IMR-90 (cell line): ENCODE data around the gene CMIP. TPM values are rescaled to one million over a fixed set of nuclear protein-coding genes. Genes with fewer than 3 reads are reported as not detected.

ENCODE experiments used
- ATAC-seq: fragments of 200-7000 bp; cut with Tn5 transposase; 2 replicates; pipeline ENCODE4 v1.9.1; 2020; ENCODE audit warnings: low read depth, mild to moderate bottlenecking, moderate library complexity
- BruUV-seq: library from RNA; stranded (reverse); fragments of 400-500 nt; replicated peaks from 2 replicates; lab custom pipeline; 2021; lab: Mats Ljungman, UMichigan
- CTCF ChIA-PET: fragments of 300-600 bp; formaldehyde crosslinking; extraction: SDS; loops from one replicate; lab custom pipeline; 2021; ENCODE audit warnings: antibody characterized with exemption; lab: Yijun Ruan, JAX
- POLR2A ChIA-PET: fragments of 300-600 bp; sonication (Branson Sonifier 250); formaldehyde crosslinking; loops from one replicate; lab custom pipeline; 2022; ENCODE audit warnings: antibody characterized with exemption; ENCODE audit not compliant: unreplicated experiment; lab: Charles Lee
- DNase-seq: peaks from one replicate; pipeline ENCODE4 v3.0.0; 2013
- H2AFZ ChIP-seq: replicated peaks from 2 replicates; pipeline ENCODE3; 2013; ENCODE audit warnings: low read length, mild to moderate bottlenecking; ENCODE audit not compliant: poor library complexity
- H2AK5ac ChIP-seq: 2 replicates; pipeline ENCODE4 v1.6.1; 2013; ENCODE audit warnings: low read depth, low read length, inconsistent platforms
- H2AK9ac ChIP-seq: replicated peaks from 2 replicates; pipeline ENCODE3; 2013; ENCODE audit warnings: mild to moderate bottlenecking, low read depth, low read length, moderate library complexity; ENCODE audit not compliant: poor library complexity
- H2BK120ac ChIP-seq: 2 replicates; pipeline ENCODE4 v1.6.1; 2013; ENCODE audit warnings: low read depth, low read length, inconsistent platforms
- H2BK15ac ChIP-seq: 3 replicates; pipeline ENCODE4 v1.6.1; 2013; ENCODE audit warnings: low read depth, low read length, inconsistent platforms
- H2BK20ac ChIP-seq: 2 replicates; pipeline ENCODE4 v1.6.1; 2013; ENCODE audit warnings: low read depth, mild to moderate bottlenecking, inconsistent platforms, low read length, moderate library complexity
- H2BK5ac ChIP-seq: 2 replicates; pipeline ENCODE4 v1.6.1; 2013; ENCODE audit warnings: mild to moderate bottlenecking, low read depth, low read length, inconsistent platforms; ENCODE audit not compliant: poor library complexity, severe bottlenecking
- H3K14ac ChIP-seq: replicated peaks from 2 replicates; pipeline ENCODE4 v1.6.1; 2013; ENCODE audit warnings: low read depth, low read length, inconsistent platforms
- H3K18ac ChIP-seq: 2 replicates; pipeline ENCODE4 v1.6.1; 2013; ENCODE audit warnings: low read depth, low read length, control low read depth
- H3K23ac ChIP-seq: 2 replicates; pipeline ENCODE4 v1.6.1; 2013; ENCODE audit warnings: low read depth, low read length, inconsistent platforms
- H3K27ac ChIP-seq: 2 replicates; pipeline ENCODE4 v1.5.1; 2013; ENCODE audit warnings: mild to moderate bottlenecking, control low read depth, low read length; ENCODE audit not compliant: insufficient read depth
- H3K27me3 ChIP-seq: 2 replicates; pipeline ENCODE4 v1.6.1; 2013; ENCODE audit warnings: low read length; ENCODE audit not compliant: control insufficient read depth, insufficient read depth
- H3K36me3 ChIP-seq: 2 replicates; pipeline ENCODE4 v1.6.1; 2013; ENCODE audit warnings: low read length, mixed read lengths; ENCODE audit not compliant: control insufficient read depth, insufficient read depth
- H3K4ac ChIP-seq: 2 replicates; pipeline ENCODE4 v1.6.1; 2013; ENCODE audit warnings: low read depth, low read length, inconsistent platforms
- H3K4me1 ChIP-seq: 2 replicates; pipeline ENCODE4 v1.6.1; 2013; ENCODE audit warnings: low read length, mixed read lengths; ENCODE audit not compliant: control insufficient read depth, insufficient read depth
- H3K4me2 ChIP-seq: 2 replicates; pipeline ENCODE4 v1.6.1; 2013; ENCODE audit warnings: low read depth, mild to moderate bottlenecking, control low read depth, low read length, moderate library complexity
- H3K4me3 ChIP-seq: 2 replicates; pipeline ENCODE4 v1.5.1; 2013; ENCODE audit warnings: low read depth, mild to moderate bottlenecking, control low read depth, low read length, moderate library complexity; ENCODE audit not compliant: insufficient read depth
- H3K56ac ChIP-seq: 2 replicates; pipeline ENCODE4 v1.6.1; 2013; ENCODE audit warnings: low read length, inconsistent platforms; ENCODE audit not compliant: insufficient read depth; ENCODE audit errors: extremely low read depth
- H3K79me1 ChIP-seq, 2 experiments: 2 replicates each; pipeline ENCODE4 v1.6.1; 2013; ENCODE audit warnings: low read length in 2 of 2, inconsistent platforms in 1 of 2, low read depth in 1 of 2
- H3K9ac ChIP-seq: 2 replicates; pipeline ENCODE4 v1.6.1; 2013; ENCODE audit warnings: low read depth, low read length, control low read depth
- H3K9me1 ChIP-seq: 2 replicates; pipeline ENCODE4 v1.6.1; 2013; ENCODE audit warnings: low read length, inconsistent platforms; ENCODE audit not compliant: insufficient read depth
- H3K9me3 ChIP-seq: 2 replicates; pipeline ENCODE4 v1.6.1; 2013; ENCODE audit warnings: low read length; ENCODE audit not compliant: control insufficient read depth, insufficient read depth
- H4K20me1 ChIP-seq: 2 replicates; pipeline ENCODE4 v1.6.1; 2013; ENCODE audit warnings: low read length, inconsistent platforms; ENCODE audit not compliant: insufficient read depth
- H4K5ac ChIP-seq: 2 replicates; pipeline ENCODE4 v1.6.1; 2013; ENCODE audit warnings: mild to moderate bottlenecking, low read depth, low read length, control low read depth
- H4K8ac ChIP-seq, 2 experiments: 2 replicates each; pipeline ENCODE4 v1.6.1; 2013; ENCODE audit warnings: low read depth in 2 of 2, low read length in 2 of 2, control low read depth in 1 of 2, inconsistent platforms in 1 of 2
- H4K91ac ChIP-seq: 2 replicates; pipeline ENCODE4 v1.6.1; 2013; ENCODE audit warnings: low read depth, low read length, inconsistent platforms; ENCODE audit not compliant: insufficient read depth
- BHLHE40 ChIP-seq: fragments of 150-350 bp; IDR thresholded peaks from 2 replicates; pipeline ENCODE4 v1.6.1; 2016; ENCODE audit warnings: mild to moderate bottlenecking, low read depth, low read length
- CEBPB ChIP-seq: IDR thresholded peaks from 2 replicates; pipeline ENCODE4 v1.6.1; 2012; ENCODE audit warnings: low read depth, low read length, improper control_type of control experiment
- CHD1 ChIP-seq: IDR thresholded peaks from 2 replicates; pipeline ENCODE4 v1.6.1; 2012; ENCODE audit warnings: low read depth, low read length, improper control_type of control experiment
- ELK1 ChIP-seq: fragments of 150-350 bp; IDR thresholded peaks from 2 replicates; pipeline ENCODE4 v1.6.1; 2016; ENCODE audit warnings: low read depth, mild to moderate bottlenecking, low read length, moderate library complexity, borderline replicate concordance
- FOS ChIP-seq: fragments of 150-350 bp; IDR thresholded peaks from 2 replicates; pipeline ENCODE4 v1.6.1; 2016; ENCODE audit warnings: low read depth, low read length
- MAFK ChIP-seq: IDR thresholded peaks from 2 replicates; pipeline ENCODE4 v1.6.1; 2012; ENCODE audit warnings: low read depth, low read length, improper control_type of control experiment
- MAZ ChIP-seq: IDR thresholded peaks from 2 replicates; pipeline ENCODE4 v1.6.1; 2012; ENCODE audit warnings: low read depth, mild to moderate bottlenecking, low read length, improper control_type of control experiment, moderate library complexity, borderline replicate concordance
- NFE2L2 ChIP-seq: fragments of 150-350 bp; IDR thresholded peaks from 2 replicates; pipeline ENCODE4 v1.6.1; 2016; ENCODE audit warnings: low read depth, mild to moderate bottlenecking, low read length
- POLR2A ChIP-seq: IDR thresholded peaks from 2 replicates; pipeline ENCODE4 v1.6.1; 2012; ENCODE audit warnings: mild to moderate bottlenecking, low read depth, low read length
- RFX5 ChIP-seq: IDR thresholded peaks from 2 replicates; pipeline ENCODE4 v1.8.0; 2012; ENCODE audit warnings: low read depth, mild to moderate bottlenecking, low read length, moderate library complexity
- SMC3 ChIP-seq: fragments of 150-350 bp; IDR thresholded peaks from 2 replicates; pipeline ENCODE4 v1.6.1; 2016; ENCODE audit warnings: low read depth, mild to moderate bottlenecking, antibody characterized with exemption, low read length, moderate library complexity
- WGBS, 2 experiments: methylation state at CpG; one replicate each; pipeline versions ENCODE4 v1.1.5 to v1.1.7; 2013; ENCODE audit warnings: missing lambda C conversion rate in 2 of 2; ENCODE audit not compliant: insufficient read length in 1 of 2; ENCODE audit errors: extremely low coverage in 2 of 2; 5-methylcytosine and 5-hydroxymethylcytosine counted together
- dilution Hi-C: fragments of 300-500 bp; cut with HindIII; formaldehyde crosslinking; loops from one replicate; pipeline ENCODE4 v1.14.3; 2018; ENCODE audit warnings: low sequenced_read_pairs; ENCODE audit not compliant: unreplicated experiment
- in situ Hi-C: fragments of 300-500 bp; cut with MboI; formaldehyde crosslinking; loops from 3 replicates; pipeline ENCODE4 v1.14.3; 2019; ENCODE audit warnings: low sequenced_read_pairs, inconsistent platforms, mixed read lengths
- intact Hi-C: fragments of 100-400 bp; cut with micrococcal nuclease; formaldehyde crosslinking; loops from 2 replicates; pipeline ENCODE4 v1.10.0; 2022
- polyA plus RNA-seq, 3 experiments: library from polyadenylated mRNA; depleted of rRNA; stranded (reverse); fragments of >200 nt; gene quantifications; 2 replicates each; pipeline ENCODE4 v1.2.3, GENCODE V29; 2012; ENCODE audit warnings: low replicate concordance in 1 of 3
- total RNA-seq: library from RNA; depleted of rRNA; stranded (reverse); fragments of >200 nt; gene quantifications from 2 replicates; pipeline ENCODE4 v1.2.3, GENCODE V29; 2012
- TF ChIP-seq, protein P1 (sequence below): conservative IDR thresholded peaks from 2 replicates; pipeline ENCODE4 v1.5.1; 2012; ENCODE audit warnings: mild to moderate bottlenecking, low read depth, low read length, improper control_type of control experiment

CMIP gene
- total and polyA plus RNA-seq, 2 of the 4 experiments (the other 2 are of a cell fraction): 3.2 to 11.6 TPM

DNA sequence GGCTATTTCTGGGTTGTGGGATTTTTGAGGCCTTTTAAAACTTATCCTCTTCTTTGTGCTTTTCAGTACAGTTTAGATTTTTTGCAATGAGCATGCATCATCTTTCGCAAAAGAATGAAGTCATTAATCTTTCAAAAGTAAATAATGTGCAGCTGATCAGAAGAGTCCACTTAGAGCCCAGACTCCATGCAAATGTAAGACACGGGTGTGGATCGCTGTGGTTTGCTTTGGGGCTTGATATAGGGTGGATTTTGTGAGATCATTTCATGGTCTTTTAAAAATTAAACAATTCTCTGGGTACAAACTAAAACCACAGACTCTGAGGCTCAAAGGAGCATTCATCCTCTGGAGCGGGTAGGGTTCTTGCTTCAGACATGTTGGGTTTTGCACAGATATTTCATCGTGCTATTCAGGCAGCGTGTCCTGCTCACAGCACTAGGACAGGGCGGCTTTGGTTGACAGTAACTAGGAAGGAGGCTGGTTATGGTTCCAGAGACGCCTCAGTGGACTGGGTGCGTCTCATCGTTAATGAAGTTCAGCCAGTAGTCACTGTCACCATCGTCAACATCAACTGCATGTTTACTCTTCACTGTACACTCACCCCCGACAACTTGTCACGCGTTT lies 205.1 kb downstream of the CMIP start:
- no peaks in the 10 kb centered on the region for H3K27me3 ChIP-seq
- H2AK9ac ChIP-seq: no peak overlapping the region
- no peak overlapping the region; the same call in 1 of the 2 replicates for H3K4ac ChIP-seq
- no TSS peak for BruUV-seq
- no peak overlapping the region for H4K8ac ChIP-seq
- ChIA-PET CTCF (no interaction called here), POLR2A (no interaction called here)
- no peak overlapping the region for H2BK20ac ChIP-seq
- no peak overlapping the region for H2BK5ac ChIP-seq
- H3K56ac ChIP-seq: no peak overlapping the region
- H2BK15ac ChIP-seq: no peak overlapping the region
- H3K9me1 ChIP-seq: peaks cover 10% of the 10 kb centered on the region
- no peak overlapping the region for H3K4me2 ChIP-seq
- no peak overlapping the region for H4K91ac ChIP-seq
- no peak overlapping the region for H4K5ac ChIP-seq
- intact Hi-C loops: no loop called here
- in situ Hi-C loops: no loop called here
- 90% methylated on average over 6 of the region's 14 CpGs; no CpG with 5 or more reads in 1 of the 2 experiments for WGBS, 2 experiments
- H3K79me1 ChIP-seq: peaks cover 22 to 43% of the 10 kb centered on the region in 2 experiments
- H3K18ac ChIP-seq: no peak overlapping the region
- H3K27ac ChIP-seq: no peak overlapping the region
- no peak overlapping the region for H3K9ac ChIP-seq
- no peak for TF ChIP-seq MAFK
- no peak for TF ChIP-seq ELK1
- no peak for TF ChIP-seq NFE2L2
- TF ChIP-seq RFX5: no peak
- TF ChIP-seq, protein P1, sequence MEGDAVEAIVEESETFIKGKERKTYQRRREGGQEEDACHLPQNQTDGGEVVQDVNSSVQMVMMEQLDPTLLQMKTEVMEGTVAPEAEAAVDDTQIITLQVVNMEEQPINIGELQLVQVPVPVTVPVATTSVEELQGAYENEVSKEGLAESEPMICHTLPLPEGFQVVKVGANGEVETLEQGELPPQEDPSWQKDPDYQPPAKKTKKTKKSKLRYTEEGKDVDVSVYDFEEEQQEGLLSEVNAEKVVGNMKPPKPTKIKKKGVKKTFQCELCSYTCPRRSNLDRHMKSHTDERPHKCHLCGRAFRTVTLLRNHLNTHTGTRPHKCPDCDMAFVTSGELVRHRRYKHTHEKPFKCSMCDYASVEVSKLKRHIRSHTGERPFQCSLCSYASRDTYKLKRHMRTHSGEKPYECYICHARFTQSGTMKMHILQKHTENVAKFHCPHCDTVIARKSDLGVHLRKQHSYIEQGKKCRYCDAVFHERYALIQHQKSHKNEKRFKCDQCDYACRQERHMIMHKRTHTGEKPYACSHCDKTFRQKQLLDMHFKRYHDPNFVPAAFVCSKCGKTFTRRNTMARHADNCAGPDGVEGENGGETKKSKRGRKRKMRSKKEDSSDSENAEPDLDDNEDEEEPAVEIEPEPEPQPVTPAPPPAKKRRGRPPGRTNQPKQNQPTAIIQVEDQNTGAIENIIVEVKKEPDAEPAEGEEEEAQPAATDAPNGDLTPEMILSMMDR: no peak
- TF ChIP-seq POLR2A: no peak
- TF ChIP-seq CEBPB: no peak
- no peak for TF ChIP-seq CHD1
- no peak for TF ChIP-seq MAZ
- TF ChIP-seq SMC3: no peak
- TF ChIP-seq BHLHE40: no peak
- TF ChIP-seq FOS: no peak
- H2BK120ac ChIP-seq: no peak overlapping the region
- no peak overlapping the region for H3K4me3 ChIP-seq
- peaks cover 59% of the 10 kb centered on the region for H4K20me1 ChIP-seq
- H2AFZ ChIP-seq: no peak overlapping the region
- H3K9me3 ChIP-seq: peaks cover 3% of the 10 kb centered on the region
- dilution Hi-C loops: no loop called here
- H3K14ac ChIP-seq: no peak overlapping the region
- H2AK5ac ChIP-seq: no peak overlapping the region; the same call in 1 of the 2 replicates
- peaks cover 24% of the 10 kb centered on the region for H3K4me1 ChIP-seq
- no peak overlapping the region for H3K23ac ChIP-seq
- ATAC-seq (no peak), DNase-seq (peak; percentile 23)
- peaks cover 9% of the 10 kb centered on the region; the same call in 1 of the 2 replicates for H3K36me3 ChIP-seq
